EH (cell line): ENCODE data around the gene ILKAP.

Experiments
- DNase-seq: peaks from one replicate; pipeline ENCODE4 v3.0.0-alpha.2; 2015; ENCODE audit warnings: low read depth

The ILKAP gene

DNA sequence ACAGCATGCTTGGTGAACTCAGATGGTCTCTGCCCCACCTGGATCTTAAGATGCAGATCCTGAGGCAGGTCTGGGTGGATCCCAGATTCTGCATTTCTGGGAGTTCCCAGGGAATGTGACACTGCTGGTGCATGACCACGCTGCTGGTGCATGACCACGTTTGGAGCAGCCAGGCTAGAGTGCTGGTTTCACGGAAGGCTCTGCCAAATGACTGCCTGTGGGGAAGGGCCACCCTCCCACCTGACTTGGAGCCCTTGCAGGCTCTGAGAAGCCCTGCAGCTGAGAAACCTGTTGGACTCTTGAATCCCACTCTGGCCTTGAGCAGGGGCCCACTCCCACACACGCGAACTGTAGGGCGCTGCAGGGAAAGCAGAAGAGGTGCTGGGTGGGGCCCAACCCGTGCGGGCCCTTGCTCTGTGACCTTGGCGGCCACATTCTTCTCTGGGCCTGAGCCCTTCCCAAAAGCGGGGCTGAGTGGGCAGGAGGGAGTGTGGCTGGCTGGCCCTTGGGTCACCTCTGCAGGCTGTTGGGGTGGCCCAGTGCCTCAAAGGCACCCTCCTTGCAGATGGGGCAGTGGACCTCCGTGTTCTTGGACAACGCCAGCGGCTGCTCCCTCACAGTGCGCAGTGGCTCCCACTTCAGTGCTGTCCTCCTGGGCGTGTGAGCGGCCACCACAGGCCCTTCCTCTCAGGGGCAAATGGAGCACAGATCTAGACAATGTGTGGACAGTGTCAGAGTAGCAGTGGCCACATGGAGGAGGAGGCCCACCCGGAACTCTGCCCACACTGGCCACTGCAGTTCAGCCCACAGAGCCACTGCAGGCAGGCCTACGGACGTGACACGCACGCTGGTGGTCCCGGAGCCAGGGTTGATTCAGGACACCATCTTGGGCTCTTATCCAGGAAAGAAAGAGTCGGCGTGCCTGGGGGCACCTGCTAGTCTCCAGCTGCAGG, 36.8 kb downstream of the ILKAP start:
- no peak for DNase-seq

DNA sequence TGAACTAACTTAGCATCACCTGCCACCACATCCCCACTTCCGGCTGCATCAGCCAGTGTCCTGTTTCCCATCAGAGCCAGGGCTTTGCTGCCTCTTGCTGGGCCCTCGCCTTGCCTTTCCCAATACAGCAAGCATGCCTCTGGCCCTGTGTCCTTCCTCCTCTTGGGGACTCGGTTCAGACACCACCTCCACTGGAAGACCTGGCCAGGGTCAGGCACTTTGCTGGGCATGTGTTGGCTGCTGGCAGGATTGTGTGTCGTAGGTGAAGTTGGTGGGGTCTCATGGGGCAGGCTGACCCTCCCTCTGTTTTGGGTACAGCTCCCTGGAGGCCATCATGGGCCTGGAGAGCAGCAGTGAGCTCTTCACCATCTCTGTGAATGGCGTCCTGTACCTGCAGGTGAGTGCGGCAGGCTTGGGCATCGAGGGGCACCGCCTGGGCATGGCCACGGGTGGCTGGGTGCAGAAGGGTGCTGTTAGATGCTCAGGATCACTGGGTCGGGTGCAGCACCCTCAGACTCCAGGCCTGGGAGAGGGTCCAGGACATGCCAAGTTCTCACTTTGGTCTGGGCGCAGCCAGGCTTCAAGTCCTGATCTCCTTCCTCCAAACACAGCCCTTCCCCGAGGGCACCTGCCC, 38.1 kb downstream of the ILKAP start:
- DNase-seq: no peak

DNA sequence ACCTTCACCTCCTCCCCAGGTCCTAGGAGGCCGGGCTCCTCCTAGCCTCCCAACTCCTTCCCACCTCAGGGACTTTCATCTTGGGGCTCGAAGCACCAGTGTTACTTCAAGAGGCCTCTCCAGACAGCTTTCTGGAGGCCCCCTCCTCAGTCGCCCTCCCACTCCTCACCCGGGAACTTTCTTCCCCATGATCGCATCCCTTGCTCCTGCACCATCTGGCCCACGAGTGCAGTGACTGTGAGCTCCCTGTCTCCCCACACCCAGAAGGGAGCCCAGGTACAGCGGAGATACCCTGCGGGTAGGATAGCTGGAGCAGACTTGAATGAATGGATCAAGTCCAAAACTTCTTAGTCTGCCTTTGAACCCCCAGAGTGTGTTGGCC, 38.6 kb downstream of the ILKAP start:
- DNase-seq: no peak

DNA sequence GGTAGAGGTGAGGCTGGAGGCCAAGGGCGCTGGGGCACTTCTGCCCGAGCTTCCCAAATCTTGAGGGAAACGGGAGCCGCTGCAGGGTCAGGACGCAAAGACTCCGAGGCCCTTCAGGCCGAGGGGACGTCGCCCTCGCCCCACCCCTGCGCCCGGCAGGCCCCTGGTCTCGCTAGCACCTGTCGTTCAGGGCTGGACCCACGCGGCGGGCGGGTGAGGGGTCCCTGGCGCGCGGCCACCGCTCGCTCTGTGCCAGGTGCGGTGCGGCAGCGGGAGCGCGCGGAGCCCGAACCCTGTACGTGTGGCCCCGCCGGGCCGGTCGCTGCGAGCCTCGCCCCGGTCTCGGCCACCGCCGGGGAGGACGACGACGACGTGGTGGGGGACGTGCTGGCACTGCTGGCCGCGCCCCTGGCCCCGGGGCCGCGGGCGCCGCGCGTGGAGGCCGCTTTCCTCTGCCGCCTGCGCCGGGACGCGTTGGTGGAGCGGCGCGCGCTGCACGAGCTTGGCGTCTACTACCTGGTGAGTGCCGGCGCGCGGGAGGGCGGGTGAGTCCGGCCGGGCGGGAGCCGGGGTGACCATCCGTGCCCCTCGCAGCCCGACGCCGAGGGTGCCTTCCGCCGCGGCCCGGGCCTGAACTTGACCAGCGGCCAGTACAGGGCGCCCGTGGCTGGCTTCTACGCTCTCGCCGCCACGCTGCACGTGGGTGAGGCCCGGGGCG, 39.9 kb downstream of the ILKAP start:
- peak; percentile 15 for DNase-seq

DNA sequence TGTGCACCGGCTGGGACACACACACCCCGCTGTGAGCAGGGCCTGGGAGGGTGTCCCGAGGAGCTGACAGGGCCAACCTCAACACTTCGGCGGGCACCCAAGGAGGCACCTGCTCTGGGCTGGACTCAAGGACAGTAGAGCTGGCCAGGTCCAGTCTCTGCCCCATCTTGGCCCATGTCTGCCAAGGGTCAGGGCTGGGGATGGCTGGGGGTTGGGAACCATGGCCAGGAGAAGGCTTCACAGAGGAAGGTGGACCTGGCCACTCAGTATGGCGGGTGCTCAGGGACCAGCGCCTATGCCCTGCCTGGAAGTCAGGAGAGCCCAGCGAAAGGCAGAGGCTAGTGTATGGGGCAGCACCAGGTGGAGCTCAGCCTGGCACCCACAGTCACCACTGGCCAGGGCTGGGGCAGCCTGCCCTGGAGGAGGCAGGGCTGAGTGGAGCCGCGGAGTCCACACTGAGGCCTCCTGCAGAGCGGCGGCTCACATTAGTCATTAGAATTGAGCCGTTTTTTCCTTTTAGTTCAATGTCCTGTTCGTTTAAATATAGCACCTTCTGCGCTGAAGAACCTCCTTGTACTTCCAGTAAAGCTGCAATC, 40.6 kb downstream of the ILKAP start:
- peak; percentile 50 for DNase-seq

DNA sequence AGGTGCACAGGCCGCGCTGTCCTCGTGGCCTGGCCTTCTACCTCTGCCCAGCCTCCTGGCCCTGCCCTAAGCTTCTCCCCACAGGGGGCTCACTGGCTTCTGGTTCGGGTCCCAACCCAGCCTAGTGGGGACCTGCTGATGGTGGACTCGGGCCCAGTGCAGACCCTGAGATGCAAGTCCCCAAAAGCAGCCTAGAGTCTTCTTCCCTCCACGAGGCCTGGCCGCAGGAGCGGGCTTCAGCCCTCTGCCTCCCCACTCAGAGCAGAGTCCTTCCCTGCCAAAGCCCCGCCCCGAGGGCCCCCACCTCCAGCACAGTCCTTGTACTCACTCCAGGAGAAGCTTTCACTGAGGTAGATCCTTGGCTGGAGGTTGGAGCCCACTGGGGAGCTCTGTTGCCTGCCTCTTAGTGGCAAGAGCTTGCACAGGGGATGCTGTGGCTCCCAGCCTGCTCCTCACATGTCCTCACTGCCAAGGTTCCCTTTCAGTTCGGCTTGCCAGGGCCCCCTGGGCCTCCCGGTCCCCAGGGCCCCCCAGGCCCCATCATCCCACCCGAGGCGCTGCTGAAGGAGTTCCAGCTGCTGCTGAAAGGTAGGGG, 41.1 kb downstream of the ILKAP start:
- no peak for DNase-seq

DNA sequence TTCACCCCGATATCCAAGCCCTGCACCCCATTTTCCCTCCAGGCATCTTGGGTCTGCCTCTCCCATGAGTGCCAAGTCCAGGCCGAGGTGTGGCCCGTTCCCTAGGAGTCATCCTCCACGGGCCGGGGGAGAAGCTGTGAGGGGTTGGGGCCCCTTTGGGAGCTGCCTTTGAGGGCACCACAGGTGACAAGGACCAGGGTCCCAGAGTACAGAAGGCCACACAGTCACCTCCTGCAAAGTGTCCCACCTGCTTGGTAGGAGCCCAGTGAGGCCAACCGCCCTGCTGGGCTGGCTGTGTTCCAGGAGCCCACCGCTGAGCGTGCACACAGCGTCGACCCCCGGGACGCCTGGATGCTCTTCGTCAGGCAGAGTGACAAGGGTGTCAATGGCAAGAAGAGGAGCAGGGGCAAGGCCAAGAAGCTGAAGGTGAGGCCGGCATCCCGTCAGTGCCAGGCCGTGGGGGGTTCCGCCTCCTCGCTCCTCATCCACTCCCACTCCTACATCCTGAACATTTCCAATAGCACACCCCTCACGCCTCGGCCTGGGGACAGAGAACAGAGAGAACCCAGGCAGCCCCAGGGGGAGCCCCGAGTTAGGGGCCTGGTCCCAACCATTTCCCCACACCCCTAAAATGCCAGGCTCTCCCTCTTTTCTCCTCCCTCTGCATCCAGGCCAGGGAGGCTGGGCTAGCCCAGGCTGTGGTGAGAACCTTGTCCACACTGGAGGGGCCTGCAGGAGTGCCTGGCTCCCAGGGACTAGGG, 42.0 kb downstream of the ILKAP start:
- no peak for DNase-seq

DNA sequence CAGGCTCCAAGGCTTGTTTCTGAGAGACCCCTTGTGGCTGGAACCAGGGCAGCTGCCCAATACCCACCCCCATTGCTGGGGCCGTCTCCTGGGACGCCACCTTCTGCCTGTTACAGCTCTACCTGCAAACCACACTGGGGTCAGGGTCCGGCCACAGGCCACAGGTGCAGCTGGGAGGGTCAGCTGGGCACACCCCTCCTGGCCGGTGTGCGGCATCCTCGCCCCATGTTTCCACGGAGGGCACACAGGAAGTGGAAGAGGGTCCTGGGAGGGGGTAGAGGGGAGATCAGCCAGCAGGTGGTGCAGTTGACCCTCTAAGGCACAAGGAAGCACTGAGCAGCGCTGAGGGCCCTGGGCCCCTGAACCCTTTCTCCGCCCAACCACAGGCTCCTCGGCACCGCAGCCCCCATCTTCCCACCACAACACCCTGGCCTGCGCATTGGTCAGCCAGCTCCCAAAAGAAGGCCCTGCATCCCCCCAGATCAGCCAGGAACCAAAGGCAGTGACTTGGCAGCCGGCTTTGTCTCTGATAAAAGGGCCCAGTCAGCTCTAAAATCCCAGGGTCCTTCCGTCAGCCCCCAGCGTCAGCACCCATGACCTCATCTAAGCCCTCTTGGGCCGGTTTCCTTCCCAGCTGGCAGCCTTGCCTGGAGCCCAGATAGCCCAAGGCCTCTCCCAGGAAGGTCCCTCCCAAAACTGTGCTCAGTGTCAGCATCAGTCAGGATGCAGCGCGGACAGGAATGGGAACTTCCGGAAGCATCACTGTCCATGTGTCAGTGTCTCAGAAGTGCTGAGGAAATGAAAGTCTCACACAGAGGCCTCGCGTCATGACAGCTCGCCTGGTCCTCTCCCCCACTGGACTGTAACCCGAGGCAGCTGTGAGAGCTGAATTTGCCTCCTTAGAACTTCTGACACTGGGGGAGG, 43.0 kb downstream of the ILKAP start:
- DNase-seq: peak; percentile 18

DNA sequence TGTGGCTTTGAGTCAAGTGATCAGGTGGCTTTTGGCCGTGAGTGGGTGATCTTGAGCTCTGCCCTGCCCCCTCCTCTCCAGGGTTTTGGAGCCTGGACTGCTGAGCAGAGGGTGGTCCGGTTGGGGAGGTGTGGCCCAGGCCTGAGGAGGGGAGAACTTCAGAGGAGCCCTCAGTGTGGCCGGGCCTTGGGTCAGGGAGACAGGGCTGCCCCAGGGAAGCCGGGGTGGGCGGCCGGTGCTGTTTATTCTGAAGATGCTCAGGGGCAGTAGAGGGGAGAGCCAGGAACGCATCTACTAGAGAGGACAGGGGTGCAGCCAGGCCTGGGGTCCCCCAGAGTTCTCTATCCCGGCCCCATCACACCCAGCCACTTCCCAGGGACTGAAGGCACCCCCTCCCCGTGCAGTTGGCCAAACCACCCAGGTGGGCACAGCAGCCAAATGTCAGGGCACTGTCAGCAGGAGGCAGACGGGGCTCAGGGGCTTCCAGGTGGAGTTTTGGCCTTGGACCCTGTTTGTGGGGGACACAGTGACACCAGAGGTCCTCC, 43.8 kb downstream of the ILKAP start:
- no peak for DNase-seq

DNA sequence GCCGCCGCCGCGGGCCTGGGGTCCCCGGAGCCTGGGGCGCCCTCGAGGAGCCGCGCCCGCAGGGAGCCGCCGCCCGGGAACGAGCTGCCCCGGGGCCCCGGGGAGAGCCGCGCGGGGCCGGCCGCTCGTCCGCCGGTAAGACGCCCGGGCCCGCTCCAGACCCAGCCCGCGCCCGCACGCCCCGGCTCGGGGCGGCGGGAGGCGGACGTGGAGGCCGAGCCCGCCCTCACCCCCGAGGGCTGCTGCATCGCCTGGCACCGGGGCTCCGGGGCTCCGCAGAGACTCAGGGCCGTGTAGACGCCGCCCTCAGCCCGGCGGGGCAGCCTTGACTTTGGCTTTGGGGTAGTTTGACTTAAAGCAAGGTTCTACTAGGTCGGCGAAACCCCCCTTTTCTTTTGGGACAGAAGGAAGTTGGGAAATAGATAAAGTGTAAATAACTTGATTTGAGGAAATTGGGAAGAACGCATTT, 44.4 kb downstream of the ILKAP start:
- no peak for DNase-seq

DNA sequence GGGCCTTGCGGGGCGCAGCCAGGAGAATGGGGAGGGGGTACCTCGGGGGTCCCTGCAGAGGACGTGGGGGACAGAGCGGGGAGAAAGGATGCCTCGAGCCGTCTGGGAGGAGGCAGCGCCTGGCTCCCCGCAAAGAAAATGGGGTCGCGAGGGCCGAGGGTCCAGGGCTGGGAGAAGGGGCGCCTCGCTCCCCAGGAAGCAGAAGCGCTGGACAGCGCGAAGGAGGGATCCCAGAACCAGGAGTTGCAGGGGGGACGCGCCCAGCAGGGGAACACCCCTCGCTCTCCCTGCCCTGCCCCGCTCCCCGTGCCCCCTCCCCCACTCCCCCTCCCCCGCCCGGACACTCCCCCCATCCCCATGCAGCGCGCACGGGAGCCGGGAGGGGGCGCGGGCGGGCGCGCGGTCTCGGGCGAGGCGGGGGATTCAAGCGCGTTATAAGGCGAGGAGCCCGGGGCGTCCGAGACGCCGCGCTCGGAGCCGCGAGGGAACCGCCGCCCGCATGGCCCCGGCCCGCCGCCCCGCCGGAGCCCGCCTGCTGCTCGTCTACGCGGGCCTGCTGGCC, 44.9 kb downstream of the ILKAP start, which contains the start of gene ERFE:
Gene ERFE (plus strand): TSS at position 462 of the 562 bp plus-strand sequence. CDS start 38 bp downstream, at position 500.
- DNase-seq: peak; percentile 57

DNA sequence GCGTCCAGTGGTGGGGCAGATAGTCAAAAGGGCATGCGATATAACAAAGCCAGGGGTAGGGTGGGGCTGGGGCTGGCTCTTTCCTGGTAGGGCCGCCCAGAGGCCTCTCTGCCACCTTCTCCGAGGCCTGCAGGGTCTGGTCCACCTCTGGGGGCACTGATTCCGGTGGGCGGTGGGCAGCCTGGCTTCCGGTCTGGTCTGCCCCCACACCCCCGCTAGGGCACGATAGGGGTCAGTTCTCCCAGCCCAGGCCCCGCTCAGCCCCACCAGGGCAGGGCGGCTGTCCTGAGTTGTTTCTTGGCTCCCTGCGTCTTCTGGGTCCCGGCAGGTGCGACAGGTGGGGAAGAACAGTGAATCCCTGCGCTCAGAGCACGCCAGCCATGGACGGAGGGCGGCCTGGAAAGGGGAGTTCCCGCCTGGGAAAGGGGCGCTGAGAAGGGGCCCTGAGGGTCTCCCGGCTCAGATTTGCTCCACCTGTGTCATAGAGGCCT, 45.4 kb downstream of the ILKAP start:
- DNase-seq: no peak

DNA sequence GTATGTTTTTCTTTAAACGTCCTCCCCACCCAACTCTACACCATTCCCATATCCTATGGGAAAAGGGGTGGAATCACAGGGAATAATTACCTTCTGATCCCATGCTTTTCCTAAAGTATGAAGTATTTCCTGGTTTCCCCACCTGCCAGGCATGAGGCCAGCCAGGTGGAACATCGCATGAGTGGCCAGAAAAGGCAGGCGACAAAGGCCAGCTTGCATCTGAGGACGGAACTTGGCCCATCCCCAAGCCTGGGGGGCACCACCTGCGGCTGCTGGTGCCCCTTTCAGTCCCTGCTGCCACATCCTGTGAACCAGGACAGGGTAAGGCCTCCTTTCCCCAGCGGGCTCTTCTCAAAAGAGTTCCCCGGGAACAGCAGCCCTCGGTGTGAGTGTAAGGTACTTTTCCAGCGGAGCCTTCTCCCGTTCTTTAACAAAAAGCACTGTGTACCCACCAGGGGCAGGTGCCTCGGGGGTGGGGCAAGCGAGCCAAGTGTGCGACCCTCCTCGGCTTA, 45.9 kb downstream of the ILKAP start:
- DNase-seq: no peak

DNA sequence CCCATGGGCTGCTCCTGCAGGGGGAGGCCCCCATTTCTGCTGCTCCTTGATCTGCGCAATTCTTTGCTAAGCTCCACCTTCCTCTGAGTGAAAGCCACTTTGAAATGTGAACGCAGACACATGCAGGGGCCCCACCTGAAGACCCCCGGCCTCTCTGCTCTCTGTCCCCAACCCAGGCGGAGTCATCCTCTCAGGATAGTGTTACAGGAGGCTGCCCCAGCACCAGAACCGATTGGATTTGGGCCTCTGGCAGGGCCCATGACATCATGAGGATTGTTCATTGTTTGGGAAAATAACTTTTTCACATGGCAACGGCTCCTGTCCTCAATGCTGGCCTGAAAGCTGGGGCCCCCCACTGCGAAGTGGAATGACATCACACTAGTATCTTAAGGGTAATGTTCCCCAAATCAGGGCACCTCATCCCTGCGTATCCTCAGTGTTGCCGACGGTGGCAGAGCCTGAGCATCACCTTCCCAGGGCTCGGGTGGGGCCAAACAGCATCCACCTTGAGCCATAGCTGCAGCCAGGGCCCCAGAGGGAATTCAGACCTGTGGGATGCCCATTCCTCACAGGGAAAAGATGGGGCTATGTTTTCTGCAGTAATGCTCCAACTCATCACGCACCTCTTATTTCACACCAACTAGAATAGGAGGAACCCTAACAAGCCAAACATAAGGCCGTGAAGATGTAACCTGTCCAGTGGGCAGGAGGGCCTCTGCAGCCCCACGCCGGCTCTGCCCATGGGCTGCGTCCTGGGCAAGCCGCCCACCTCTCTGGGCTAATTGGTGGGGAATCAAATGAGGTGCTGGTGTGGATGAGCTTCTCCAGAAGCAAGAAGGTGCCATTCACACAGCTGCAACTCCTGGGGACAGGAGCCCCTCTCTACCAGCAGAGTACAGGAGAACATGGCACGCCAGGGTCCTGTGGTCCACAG, 47.5 kb downstream of the ILKAP start:
- DNase-seq: peak; percentile 30

DNA sequence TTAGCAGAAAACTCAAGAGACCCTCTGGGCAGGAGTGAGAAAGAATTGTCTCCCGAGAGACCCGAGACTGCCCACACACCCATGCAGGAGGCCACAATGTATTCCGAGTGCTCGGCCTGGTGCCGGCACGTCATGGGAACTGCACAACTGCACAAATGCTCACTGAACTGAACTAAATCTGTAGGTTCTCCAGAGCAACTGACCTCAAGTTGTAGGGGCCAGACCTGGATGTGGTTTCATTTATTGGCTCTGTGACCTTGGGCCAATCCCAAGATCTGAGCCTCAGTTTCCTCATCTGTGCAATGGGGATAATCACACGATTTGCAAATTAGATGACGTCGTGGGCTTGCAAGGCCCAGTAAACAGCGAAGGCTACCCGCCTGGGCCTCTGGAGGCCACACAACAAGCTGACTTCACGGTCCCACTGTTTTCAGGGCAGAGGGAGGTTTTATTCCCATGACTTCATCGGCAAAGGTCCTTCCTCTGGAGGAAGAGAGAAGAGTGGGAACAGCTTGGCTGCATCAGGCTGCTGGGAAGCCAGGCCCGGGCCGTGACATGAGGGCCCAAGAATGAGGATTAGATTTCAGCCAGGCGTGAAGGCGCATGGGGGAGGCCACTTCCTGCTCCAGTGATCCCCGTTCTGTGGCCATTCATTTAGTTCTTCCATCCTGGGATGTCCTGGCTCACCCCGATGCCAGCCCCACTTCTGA, 48.3 kb downstream of the ILKAP start:
- peak; percentile 81 for DNase-seq

DNA sequence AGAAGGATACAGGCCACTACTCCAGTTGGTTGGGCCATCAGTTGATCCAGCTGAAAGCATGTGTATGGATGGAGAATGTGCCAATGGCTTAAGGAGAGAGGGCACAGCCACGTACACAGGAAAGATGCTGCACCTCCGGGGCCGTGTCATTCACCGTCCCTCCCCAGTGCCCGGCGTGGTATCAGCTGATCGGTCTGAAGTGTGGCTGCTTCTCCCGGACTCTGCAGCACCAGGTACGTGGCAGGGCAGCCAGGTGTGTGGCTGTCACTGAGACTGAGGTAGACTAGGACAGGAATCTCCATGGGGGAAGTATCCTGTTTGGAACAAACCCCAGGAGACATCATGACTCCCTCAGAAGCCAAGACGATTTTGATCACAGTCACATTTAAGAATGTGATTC, 48.9 kb downstream of the ILKAP start:
- no peak for DNase-seq
